Panc1 (cell line): Measurements from ENCODE around the gene ALDH18A1.

ENCODE experiments used
- CTCF ChIP-seq: fragments of 450-650 bp; IDR thresholded peaks from 2 replicates; pipeline ENCODE4 v1.5.1; 2017; ENCODE audit warnings: mild to moderate bottlenecking
- POLR2AphosphoS5 ChIP-seq: IDR thresholded peaks from 2 replicates; pipeline ENCODE4 v1.6.1; 2012; ENCODE audit warnings: mild to moderate bottlenecking, low read depth, low read length, moderate library complexity
- SIN3A ChIP-seq: IDR thresholded peaks from 2 replicates; pipeline ENCODE4 v1.6.1; 2012; ENCODE audit warnings: low read depth, mild to moderate bottlenecking, low read length, moderate library complexity, borderline replicate concordance; ENCODE audit not compliant: insufficient read depth

- TF ChIP-seq CTCF, result no peak
- TF ChIP-seq SIN3A, result no peak
- TF ChIP-seq POLR2AphosphoS5, result no peak
Measured at GRCh38 chr10:95560278-95561176, 96.0 kb downstream of the ALDH18A1 start.
